Subcutaneous adipose tissue (tissue), 4 donors: ENCODE data around the gene SGMS2. TPM values are rescaled to one million over a fixed set of nuclear protein-coding genes. Genes with fewer than 3 reads are reported as not detected.

Source experiments
- CTCF ChIP-seq: fragments of 450-650 bp; IDR thresholded peaks from one replicate; pipeline ENCODE4 v1.5.1; 2016; ENCODE audit warnings: low read depth, mild to moderate bottlenecking, control low read depth, antibody characterized with exemption, moderate library complexity
- total RNA-seq, 4 donors: library from RNA; depleted of rRNA; stranded (reverse); fragments of >200 nt; gene quantifications; one replicate each; pipeline ENCODE4 v1.1.0, GENCODE V29; 2016

The SGMS2 gene
- total RNA-seq, 4 donors from 2014 or later, result 24.1 to 82.8 (median 59.6) TPM

GRCh38 chr4:107799669-107800450, 24.9 kb upstream of the SGMS2 start:
- TF ChIP-seq CTCF, result no peak

GRCh38 chr4:107800706-107801105, 24.0 kb upstream of the SGMS2 start:
- TF ChIP-seq CTCF, result no peak

- TF ChIP-seq CTCF, result no peak
These were observed 22.9 kb upstream of the SGMS2 start for GRCh38 chr4:107801766-107802211.

GRCh38 chr4:107804956-107805355, 19.8 kb upstream of the SGMS2 start:
- no peak for TF ChIP-seq CTCF

GRCh38 chr4:107806196-107806595, 18.5 kb upstream of the SGMS2 start:
- no peak for TF ChIP-seq CTCF

GRCh38 chr4:107808572-107808971, 16.2 kb upstream of the SGMS2 start:
- no peak for TF ChIP-seq CTCF

- no peak for TF ChIP-seq CTCF
These were observed 15.5 kb upstream of the SGMS2 start for GRCh38 chr4:107809210-107809609.
